HCT116 (cell line): ENCODE measurements around the gene UMODL1. TPM values are rescaled to one million over a fixed set of nuclear protein-coding genes. Genes with fewer than 3 reads are reported as not detected.
"Not testable (repeated sequence)": the region's sequence is repeated elsewhere in the genome, so short reads cannot be mapped to it uniquely, and the experiment has no call there.

ENCODE experiments used
- ATAC-seq: fragments of 200-7000 bp; cut with Tn5 transposase; 2 replicates; pipeline ENCODE4 v1.9.1; 2020; ENCODE audit warnings: mild to moderate bottlenecking, moderate library complexity
- BruUV-seq: library from RNA; stranded (reverse); fragments of 400-500 nt; replicated peaks from 2 replicates; lab custom pipeline; 2021; lab: Mats Ljungman, UMichigan
- CTCF ChIA-PET: fragments of 300-600 bp; sonication (Branson Sonifier 250); formaldehyde crosslinking; loops from one replicate; lab custom pipeline; 2021; ENCODE audit warnings: antibody characterized with exemption; lab: Charles Lee
- POLR2A ChIA-PET: fragments of 300-600, 350-600 bp; sonication (Branson Sonifier 250); formaldehyde crosslinking; loops from one replicate; lab custom pipeline; 2021; ENCODE audit warnings: antibody characterized with exemption; lab: Charles Lee
- RAD21 ChIA-PET, 2 experiments: fragments of 300-600 bp; sonication (Branson Sonifier 250); formaldehyde crosslinking; loops; one replicate each; lab custom pipeline; 2023; ENCODE audit warnings: low total read pairs in 2 of 2; ENCODE audit not compliant: uncharacterized antibody in 2 of 2, unreplicated experiment in 2 of 2, low non-redundant PET in 1 of 2; lab: Charles Lee
- DNase-seq: peaks from one replicate; pipeline ENCODE4 v3.0.0-alpha.2; 2010; ENCODE audit warnings: low read depth, low spot score
- H2AFZ ChIP-seq: fragments of 200-600 bp; shearing (Covaris generic), sonication (generic); 2 replicates; pipeline ENCODE4 v1.6.1; 2017; ENCODE audit warnings: low read depth, mixed run types, mixed read lengths, antibody characterized with exemption, low read length; ENCODE audit not compliant: poor library complexity, severe bottlenecking
- H3K27ac ChIP-seq: 2 replicates; pipeline ENCODE4 v1.5.1; 2012; ENCODE audit warnings: low read depth, low read length
- H3K27me3 ChIP-seq: fragments of 200-600 bp; sonication (generic); 2 replicates; pipeline ENCODE4 v1.6.1; 2016; ENCODE audit warnings: mixed run types, low read length, mixed read lengths; ENCODE audit not compliant: insufficient read depth
- H3K36me3 ChIP-seq, 2 experiments: fragments of 200-500 bp in 1 of 2; fragments of 200-600 bp in 1 of 2; sonication (Bioruptor generic) in 1 of 2; sonication (generic) in 1 of 2; 2 replicates each; pipeline versions ENCODE4 v1.5.1 to v1.6.1; 2014 to 2016; ENCODE audit warnings: low read length in 2 of 2, inconsistent platforms in 1 of 2, mixed read lengths in 1 of 2, mixed run types in 1 of 2; ENCODE audit not compliant: insufficient read depth in 2 of 2, control insufficient read depth in 1 of 2
- H3K4me1 ChIP-seq, 2 experiments: fragments of 200-600 bp in 1 of 2; sonication (generic) in 1 of 2; 2 replicates each; pipeline versions ENCODE4 v1.5.1 to v1.6.1; 2012 to 2017; ENCODE audit warnings: low read length in 2 of 2, inconsistent platforms in 1 of 2, mild to moderate bottlenecking in 1 of 2, mixed read lengths in 1 of 2, mixed run types in 1 of 2, moderate library complexity in 1 of 2; ENCODE audit not compliant: insufficient read depth in 2 of 2, control insufficient read depth in 1 of 2
- H3K4me2 ChIP-seq: fragments of 200-600 bp; sonication (generic); 2 replicates; pipeline ENCODE4 v1.6.1; 2017; ENCODE audit warnings: mixed run types, low read length, mixed read lengths
- H3K4me3 ChIP-seq, 2 experiments: fragments of 200-600 bp in 1 of 2; sonication (generic) in 1 of 2; replicated peaks in 1 of 2; 2 replicates each; pipeline ENCODE4 v1.5.1; 2011 to 2016; ENCODE audit warnings: low read length in 2 of 2, control low read depth in 1 of 2, low read depth in 1 of 2, mild to moderate bottlenecking in 1 of 2, mixed read lengths in 1 of 2, mixed run types in 1 of 2
- H3K79me2 ChIP-seq: fragments of 200-600 bp; sonication (generic); 2 replicates; pipeline ENCODE4 v1.6.1; 2017; ENCODE audit warnings: mild to moderate bottlenecking, mixed run types, low read length, moderate library complexity, mixed read lengths; ENCODE audit not compliant: insufficient read depth
- H3K9ac ChIP-seq: fragments of 200-600 bp; sonication (generic); 2 replicates; pipeline ENCODE4 v1.6.1; 2016; ENCODE audit warnings: low read length, mixed read lengths
- H3K9me2 ChIP-seq: fragments of 200-600 bp; sonication (generic), shearing (Covaris generic); 2 replicates; pipeline ENCODE4 v1.6.1; 2017; ENCODE audit warnings: mixed run types, mild to moderate bottlenecking, moderate library complexity; ENCODE audit not compliant: insufficient read depth
- H3K9me3 ChIP-seq, 2 experiments: fragments of 200-500 bp in 1 of 2; fragments of 200-600 bp in 1 of 2; sonication (Bioruptor generic) in 1 of 2; sonication (generic) in 1 of 2; 2 replicates each; pipeline ENCODE4 v1.6.1; 2014 to 2017; ENCODE audit warnings: low read length in 2 of 2, mixed read lengths in 2 of 2, inconsistent platforms in 1 of 2, low read depth in 1 of 2, mild to moderate bottlenecking in 1 of 2, mixed run types in 1 of 2, moderate library complexity in 1 of 2; ENCODE audit not compliant: control insufficient read depth in 1 of 2, insufficient read depth in 1 of 2
- H4K20me1 ChIP-seq: fragments of 200-600 bp; sonication (generic), shearing (Covaris generic); 2 replicates; pipeline ENCODE4 v1.6.1; 2017; ENCODE audit warnings: mixed run types, mild to moderate bottlenecking, moderate library complexity; ENCODE audit not compliant: insufficient read depth
- ATF3 ChIP-seq: IDR thresholded peaks from 2 replicates; pipeline ENCODE4 v1.6.1; 2012
- CBX3 ChIP-seq: IDR thresholded peaks from 2 replicates; pipeline ENCODE4 v1.6.1; 2012; ENCODE audit warnings: low read depth
- FOSL1 ChIP-seq: IDR thresholded peaks from 2 replicates; pipeline ENCODE4 v1.6.1; 2012; ENCODE audit warnings: low read depth
- JUND ChIP-seq: IDR thresholded peaks from 2 replicates; pipeline ENCODE4 v1.6.1; 2012
- MAX ChIP-seq: IDR thresholded peaks from 2 replicates; pipeline ENCODE4 v1.6.1; 2012
- POLR2A ChIP-seq: IDR thresholded peaks from 2 replicates; pipeline ENCODE4 v1.7.0; 2011; ENCODE audit warnings: borderline replicate concordance; ENCODE audit not compliant: insufficient read depth, insufficient read length; ENCODE audit errors: extremely low read depth
- POLR2AphosphoS5 ChIP-seq: IDR thresholded peaks from 2 replicates; pipeline ENCODE4 v1.6.1; 2011; ENCODE audit warnings: mild to moderate bottlenecking, low read depth, low read length, moderate library complexity
- RAD21 ChIP-seq: IDR thresholded peaks from 2 replicates; pipeline ENCODE4 v1.6.1; 2012; ENCODE audit warnings: low read depth, mild to moderate bottlenecking
- SIN3A ChIP-seq: IDR thresholded peaks from 2 replicates; pipeline ENCODE4 v1.6.1; 2012; ENCODE audit warnings: low read depth
- SP1 ChIP-seq: IDR thresholded peaks from 2 replicates; pipeline ENCODE4 v1.6.1; 2012; ENCODE audit warnings: low read depth
- SRF ChIP-seq: IDR thresholded peaks from 2 replicates; pipeline ENCODE4 v1.6.1; 2012; ENCODE audit warnings: low read depth
- TCF7L2 ChIP-seq: IDR thresholded peaks from 2 replicates; pipeline ENCODE4 v1.7.0; 2011; ENCODE audit warnings: borderline replicate concordance, inconsistent platforms; ENCODE audit not compliant: insufficient read depth, insufficient read length; ENCODE audit errors: extremely low read depth
- YY1 ChIP-seq: IDR thresholded peaks from 2 replicates; pipeline ENCODE4 v1.6.1; 2011; ENCODE audit warnings: low read length, low read depth, moderate library complexity, mild to moderate bottlenecking; ENCODE audit not compliant: insufficient replicate concordance; ENCODE audit errors: extremely low read depth
- ZBTB33 ChIP-seq: IDR thresholded peaks from 2 replicates; pipeline ENCODE4 v1.6.1; 2011; ENCODE audit warnings: mild to moderate bottlenecking, low read length, moderate library complexity; ENCODE audit not compliant: insufficient replicate concordance; ENCODE audit errors: extremely low read depth
- ZFX ChIP-seq: fragments of 450-650 bp; IDR thresholded peaks from 2 replicates; pipeline ENCODE4 v1.6.1; 2017
- intact Hi-C: fragments of 100-400 bp; cut with micrococcal nuclease; formaldehyde crosslinking; loops from 2 replicates; pipeline ENCODE4 v1.10.0; 2022
- total RNA-seq: library from RNA; stranded (reverse); gene quantifications from one replicate; pipeline ENCODE4 v1.2.1, GENCODE V29; 2021; ENCODE audit not compliant: unreplicated experiment

Gene UMODL1
- total RNA-seq, 1 experiment from 2014 or later = not detected

GRCh38 chr21:42115136-42115683 lies 44.1 kb downstream of the UMODL1 start:
- Histone ChIP-seq H3K4me2 (no peak overlapping the region), H3K36me3 (no peaks in the 10 kb centered on the region), H3K4me3 (no peak overlapping the region), H3K9me2 (no peaks in the 10 kb centered on the region), H4K20me1 (no peaks in the 10 kb centered on the region), H3K9me3 (no peaks in the 10 kb centered on the region), H3K79me2 (no peaks in the 10 kb centered on the region), H2AFZ (no peak overlapping the region), H3K27ac (no peak overlapping the region), H3K9ac (no peak overlapping the region), H3K27me3 (peaks cover 21% of the 10 kb centered on the region; the same call in 1 of the 2 replicates), H3K4me1 (peaks cover 0 to 5% of the 10 kb centered on the region in 2 experiments; a peak in 1 of 4 replicates)
- DNase-seq = no peak
- ATAC-seq = no peak
- TF ChIP-seq MAX (no peak), RAD21 (no peak), TCF7L2 (no peak), SP1 (no peak), SIN3A (no peak), FOSL1 (no peak), POLR2A (no peak), ZFX (no peak), CBX3 (no peak), POLR2AphosphoS5 (no peak), ATF3 (no peak), SRF (no peak), YY1 (no peak), JUND (no peak), ZBTB33 (no peak)
- ChIA-PET CTCF (interaction anchor here (0.7 kb wide), 1 partner anchor 10 kb away, joined by 3 read pairs; no protein-coding TSS in a partner anchor), POLR2A (no interaction called here), RAD21 (no interaction called here)
- intact Hi-C loops = loop anchor here (5.0 to 10.0 kb wide), 2 partner anchors 108 to 240 kb away; partner anchors contain the start of gene PRDM15
- no TSS peak for BruUV-seq

GRCh38 chr21:42116551-42116950 lies 45.4 kb downstream of the UMODL1 start:
- H4K20me1 ChIP-seq, POLR2A ChIA-PET, H3K4me1 ChIP-seq, H3K27ac ChIP-seq, H3K9me2 ChIP-seq, DNase-seq, H3K79me2 ChIP-seq, ATAC-seq, H3K9me3 ChIP-seq, H3K4me2 ChIP-seq, H2AFZ ChIP-seq, H3K4me3 ChIP-seq, BruUV-seq, H3K9ac ChIP-seq, H3K36me3 ChIP-seq: not testable (repeated sequence)
- ChIA-PET CTCF (interaction anchor here (1.1 to 2.1 kb wide), 9 partner anchors 9 to 834 kb away, joined by 3 to 16 read pairs (median 7); no protein-coding TSS in a partner anchor), RAD21 (interaction anchor here in 1 of 2 experiments (1.2 kb wide), 1 partner anchor 300 kb away, joined by 4 read pairs; no protein-coding TSS in a partner anchor)
- H3K27me3 ChIP-seq = peaks cover 21% of the 10 kb centered on the region; the same call in 1 of the 2 replicates
- intact Hi-C loops = loop anchor here (5.0 to 10.0 kb wide), 2 partner anchors 109 to 242 kb away; partner anchors contain the start of gene PRDM15
